GM18507 (cell line): ENCODE measurements around the gene GPBP1.
A peak's percentile ranks its signal among the peaks of the same experiment; 100 is the strongest.
"Not testable (repeated sequence)": the region's sequence is repeated elsewhere in the genome, so short reads cannot be mapped to it uniquely, and the experiment has no call there.

Experiments used
- DNase-seq: peaks from one replicate; pipeline ENCODE4 v3.0.0; 2011; ENCODE audit warnings: low read depth; ENCODE audit not compliant: insufficient read length; ENCODE audit errors: extremely low spot score
- FAIRE-seq: peaks from 2 replicates; lab custom pipeline; 2011; peaks lifted over from hg19 to GRCh38; lab: Jason Lieb, UNC

The GPBP1 gene, protein sequence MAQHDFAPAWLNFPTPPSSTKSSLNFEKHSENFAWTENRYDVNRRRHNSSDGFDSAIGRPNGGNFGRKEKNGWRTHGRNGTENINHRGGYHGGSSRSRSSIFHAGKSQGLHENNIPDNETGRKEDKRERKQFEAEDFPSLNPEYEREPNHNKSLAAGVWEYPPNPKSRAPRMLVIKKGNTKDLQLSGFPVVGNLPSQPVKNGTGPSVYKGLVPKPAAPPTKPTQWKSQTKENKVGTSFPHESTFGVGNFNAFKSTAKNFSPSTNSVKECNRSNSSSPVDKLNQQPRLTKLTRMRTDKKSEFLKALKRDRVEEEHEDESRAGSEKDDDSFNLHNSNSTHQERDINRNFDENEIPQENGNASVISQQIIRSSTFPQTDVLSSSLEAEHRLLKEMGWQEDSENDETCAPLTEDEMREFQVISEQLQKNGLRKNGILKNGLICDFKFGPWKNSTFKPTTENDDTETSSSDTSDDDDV

GRCh38 chr5:57173319-57174127, at the start of gene GPBP1:
Gene GPBP1, plus strand, starts transcription at chr5:57174059. Its CDS starts 40,072 bp downstream, at chr5:57214131.
- FAIRE-seq (peak; percentile 99), DNase-seq (peak; percentile 90)

- FAIRE-seq (no peak), DNase-seq (no peak)
These were observed 45.5 kb upstream of the GPBP1 start for GRCh38 chr5:57128325-57128724.

- FAIRE-seq (no peak), DNase-seq (no peak)
These were observed 40.3 kb upstream of the GPBP1 start for GRCh38 chr5:57133574-57133973.

- DNase-seq (no peak), FAIRE-seq (no peak)
These were observed 36.5 kb upstream of the GPBP1 start for GRCh38 chr5:57137401-57137800.

GRCh38 chr5:57152316-57152715, 21.5 kb upstream of the GPBP1 start:
- FAIRE-seq (no peak), DNase-seq (no peak)

DNA sequence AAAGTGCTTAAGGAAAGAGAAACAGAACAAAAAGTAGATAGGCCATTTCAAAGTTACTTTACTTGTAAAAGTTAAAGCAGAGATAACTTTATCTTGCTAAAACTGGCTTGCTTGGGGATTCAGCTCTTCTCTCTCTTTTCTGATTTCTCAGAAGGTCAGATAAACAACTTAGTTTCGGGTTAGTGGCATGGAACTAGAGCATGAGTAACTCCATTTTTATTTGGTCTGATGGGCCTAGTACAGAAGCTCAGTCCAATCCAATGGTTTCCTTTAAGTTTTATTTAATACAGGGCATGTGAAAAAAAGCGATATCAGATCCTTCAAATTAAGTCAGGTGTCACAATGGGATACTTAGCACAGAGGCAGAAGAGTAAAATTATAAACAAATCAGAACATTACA, 18.8 kb upstream of the GPBP1 start:
- DNase-seq (no peak), FAIRE-seq (no peak)

- FAIRE-seq: no peak
- DNase-seq: no peak
These were observed 16.7 kb upstream of the GPBP1 start for GRCh38 chr5:57157131-57157530.

- FAIRE-seq (no peak), DNase-seq (no peak)
These were observed 16.2 kb upstream of the GPBP1 start for GRCh38 chr5:57157666-57158065.

DNA sequence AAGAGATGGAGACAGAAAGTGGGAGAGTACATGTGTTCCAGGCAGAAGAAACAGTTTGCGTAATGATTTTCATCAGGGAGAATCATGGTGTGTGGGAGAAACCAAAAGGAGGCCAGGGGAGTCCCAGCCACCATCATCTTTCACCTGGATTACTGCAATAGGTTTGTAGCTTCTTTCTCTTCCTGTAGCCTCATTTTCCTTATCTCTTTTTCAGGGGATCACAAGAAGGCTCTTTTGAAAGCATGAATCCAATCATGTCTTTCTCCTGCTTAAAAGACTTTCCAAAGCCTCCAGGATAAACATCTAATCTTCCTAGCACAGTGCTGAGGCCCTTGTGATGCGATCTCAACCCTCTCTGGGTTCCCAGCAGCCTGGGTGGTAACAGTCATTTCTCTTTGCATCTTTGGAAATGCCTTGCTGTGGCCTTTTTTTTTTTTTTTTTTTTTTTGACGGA, 10.3 kb upstream of the GPBP1 start:
- DNase-seq: no peak
- no peak for FAIRE-seq

DNA sequence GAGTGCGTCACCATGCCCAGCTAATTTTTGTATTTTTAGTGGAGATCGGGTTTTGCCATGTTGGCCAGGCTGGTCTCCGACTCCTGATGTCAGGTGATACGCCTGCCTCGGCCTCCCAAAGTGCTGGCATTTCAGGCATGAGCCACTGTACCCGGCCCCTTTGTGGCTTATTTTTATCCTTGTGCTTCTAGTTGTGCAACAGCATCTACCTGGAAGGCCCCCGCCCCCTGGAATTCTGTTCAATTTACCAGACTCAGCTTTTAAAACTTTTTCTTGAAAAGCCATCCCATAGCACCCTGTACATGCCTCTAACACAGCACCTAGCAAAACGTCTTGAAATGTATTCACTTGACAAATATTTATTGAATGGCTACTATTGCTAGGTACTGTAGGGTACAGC, 9.7 kb upstream of the GPBP1 start:
- FAIRE-seq (no peak), DNase-seq (no peak)

DNA sequence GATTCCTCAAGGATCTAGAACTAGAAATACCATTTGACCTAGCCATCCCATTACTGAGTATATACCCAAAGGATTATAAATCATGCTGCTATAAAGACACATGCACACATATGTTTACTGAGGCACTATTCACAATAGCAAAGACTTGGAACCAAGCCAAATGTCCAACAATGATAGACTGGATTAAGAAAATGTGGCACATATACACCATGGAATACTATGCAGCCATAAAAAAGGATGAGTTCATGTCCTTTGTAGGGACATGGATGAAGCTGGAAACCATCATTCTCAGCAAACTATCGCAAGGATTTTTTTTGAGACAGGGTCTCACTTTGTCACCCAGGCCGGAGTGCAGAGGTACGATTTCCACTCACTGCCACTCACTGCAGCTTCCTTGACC, 8.7 kb upstream of the GPBP1 start:
- DNase-seq, FAIRE-seq: not testable (repeated sequence)

DNA sequence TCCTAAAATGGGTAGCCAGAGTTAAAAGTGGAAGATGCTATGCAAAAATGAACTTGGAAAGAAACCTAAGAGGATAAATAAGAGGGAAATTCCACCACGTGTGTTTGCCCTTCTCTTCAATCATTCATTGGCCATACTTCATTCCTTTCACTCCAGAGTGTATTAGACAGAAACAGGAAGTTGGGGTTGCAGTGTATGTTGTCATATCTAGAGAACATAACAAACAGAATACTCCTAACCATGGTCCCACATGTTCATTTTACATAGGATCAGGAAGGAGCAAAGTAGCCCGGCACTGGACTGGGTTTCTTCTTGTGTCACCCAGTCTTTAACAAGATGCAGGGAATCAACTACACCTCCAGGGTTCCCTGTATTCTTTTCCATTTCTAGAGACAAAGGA, 7.6 kb upstream of the GPBP1 start:
- DNase-seq: no peak
- FAIRE-seq: peak; percentile 64

DNA sequence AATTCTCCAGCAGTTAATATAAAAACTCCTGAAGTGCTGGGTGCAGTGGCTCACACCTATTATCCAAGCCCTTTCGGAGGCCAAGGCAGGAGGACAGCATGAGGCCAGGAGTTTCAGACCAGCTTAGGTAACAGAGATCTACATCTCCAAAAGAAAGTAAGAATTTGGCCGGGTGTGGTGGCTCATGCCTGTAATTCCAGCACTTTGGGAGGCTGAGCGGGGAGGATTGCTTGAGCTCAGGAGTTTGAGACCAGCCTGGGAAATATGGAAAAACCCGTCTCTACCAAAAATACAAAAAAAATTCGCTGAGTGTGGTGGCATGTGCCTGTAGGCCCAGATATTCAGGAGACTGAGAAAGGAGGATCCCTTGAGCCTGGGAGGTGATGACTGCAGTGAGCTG, 6.7 kb upstream of the GPBP1 start:
- FAIRE-seq: no peak
- no peak for DNase-seq

- not testable (repeated sequence) for FAIRE-seq
These were observed 3.7 kb upstream of the GPBP1 start for GRCh38 chr5:57170116-57170515.

DNA sequence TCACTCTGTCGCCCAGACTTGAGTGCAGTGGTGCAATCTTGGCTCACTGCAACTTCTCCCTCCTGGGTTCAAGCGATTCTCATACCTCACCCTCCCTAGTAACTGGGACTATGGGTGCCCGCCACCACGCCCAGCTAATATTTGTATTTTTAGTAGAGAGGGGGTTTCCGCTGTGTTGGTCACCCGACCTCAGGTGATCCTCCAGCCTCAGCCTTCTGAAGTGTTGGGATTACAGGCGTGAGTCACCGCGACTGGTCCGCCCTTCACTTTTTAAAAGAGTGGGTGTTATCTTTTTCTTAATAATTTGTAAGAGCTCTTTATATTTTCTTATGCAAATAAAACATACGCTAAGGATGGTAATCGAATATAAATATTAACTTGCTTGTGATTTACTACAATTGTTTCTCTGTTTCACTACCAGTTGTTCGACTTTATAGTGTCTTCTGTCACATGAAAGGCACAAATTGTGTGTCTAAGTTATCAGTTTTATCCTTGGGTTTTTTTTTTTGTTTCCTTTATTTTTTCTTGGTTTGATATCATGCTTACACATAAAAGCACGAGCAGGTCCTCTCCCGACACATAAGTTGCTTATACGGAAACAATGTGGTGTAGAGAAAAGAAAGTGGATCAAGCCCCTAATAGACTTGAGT, 1.9 kb upstream of the GPBP1 start:
- DNase-seq: no peak

More at GRCh38 chr5:57170116-57170515, 3.7 kb upstream of the GPBP1 start:
- DNase-seq: not testable (repeated sequence)

GRCh38 chr5:57172466-57173318, 1.2 kb upstream of the GPBP1 start:
- no peak for DNase-seq
- no peak for FAIRE-seq

More for the DNA sequence above, 1.9 kb upstream of the GPBP1 start:
- FAIRE-seq: no peak

DNA sequence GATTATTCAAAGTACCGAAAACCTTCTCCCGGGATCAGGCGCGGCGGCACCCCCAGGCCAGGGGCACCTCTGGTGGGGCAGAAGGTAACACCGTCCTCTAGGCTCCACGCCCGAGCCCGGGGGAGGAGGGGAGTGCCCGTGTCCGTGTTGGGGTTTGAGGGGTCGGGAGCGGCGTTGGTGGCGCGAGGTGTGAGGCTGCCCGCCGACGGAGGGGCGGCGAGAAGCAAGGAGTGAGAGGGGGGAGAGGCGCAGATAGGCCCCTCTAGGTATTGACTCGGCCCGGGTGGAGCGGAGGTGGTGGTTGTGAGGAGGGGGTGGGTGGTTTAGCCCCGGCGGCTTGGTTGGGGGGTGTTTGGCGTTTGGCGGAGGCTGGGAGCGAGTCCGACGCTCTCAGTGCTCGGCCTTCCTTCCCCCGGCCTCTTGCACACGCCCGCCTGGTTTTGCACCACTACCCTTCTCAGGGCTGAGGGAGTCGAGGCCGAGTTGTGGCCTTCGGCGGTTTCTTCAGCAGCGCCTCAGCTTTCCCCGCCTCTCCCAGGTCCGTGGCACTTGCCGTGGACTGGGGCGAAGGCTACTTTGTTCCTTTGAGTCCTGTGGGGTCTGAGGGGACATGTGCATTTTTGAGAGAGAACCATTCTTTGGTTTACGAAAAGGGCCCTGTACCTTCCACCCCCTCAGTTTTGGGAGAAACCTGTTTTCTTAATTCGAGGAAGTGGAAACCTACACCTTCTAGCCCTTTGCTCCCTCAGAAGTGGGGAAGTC, 450 bp downstream of the GPBP1 start:
- FAIRE-seq (peak; percentile 48), DNase-seq (no peak)

- no peak for FAIRE-seq
- no peak for DNase-seq
These were observed 1.1 kb downstream of the GPBP1 start for GRCh38 chr5:57174890-57175510.
